GM12891 (cell line): ENCODE data around the gene KIF14.

Source experiments
- POLR2A ChIP-seq: IDR thresholded peaks from 2 replicates; pipeline ENCODE4 v1.6.1; 2011; ENCODE audit warnings: low read depth, low read length, control low read depth
- SPI1 ChIP-seq: IDR thresholded peaks from 2 replicates; pipeline ENCODE4 v1.6.1; 2011; ENCODE audit warnings: low read depth, low read length, control low read depth
- TAF1 ChIP-seq: IDR thresholded peaks from 2 replicates; pipeline ENCODE4 v1.6.1; 2011; ENCODE audit warnings: low read depth, low read length, control low read depth

DNA sequence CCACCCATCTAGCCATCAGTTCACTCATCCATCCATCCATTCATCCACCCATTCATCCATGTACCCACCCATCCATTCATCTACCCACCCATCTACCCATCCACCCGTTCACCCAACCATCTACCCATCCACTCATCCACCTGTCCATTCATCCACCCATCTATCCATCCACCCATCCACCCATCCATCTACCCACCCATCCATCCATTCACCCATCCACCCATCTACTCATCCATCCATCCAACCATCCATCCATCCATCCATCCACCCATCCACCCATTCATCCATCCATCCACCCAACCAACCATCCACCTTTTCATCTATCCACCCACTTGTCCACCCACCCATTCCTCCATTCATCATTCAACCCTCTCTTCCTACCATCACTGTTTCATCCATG is 80.3 kb downstream of the KIF14 start:
- no peak for TF ChIP-seq POLR2A
- no peak for TF ChIP-seq TAF1
- TF ChIP-seq SPI1 = no peak
